Measurements from ENCODE around the gene ARHGEF7.
"Not testable (repeated sequence)": the region's sequence is repeated elsewhere in the genome, so short reads cannot be mapped to it uniquely, and the experiment has no call there.

Gene ARHGEF7

DNA sequence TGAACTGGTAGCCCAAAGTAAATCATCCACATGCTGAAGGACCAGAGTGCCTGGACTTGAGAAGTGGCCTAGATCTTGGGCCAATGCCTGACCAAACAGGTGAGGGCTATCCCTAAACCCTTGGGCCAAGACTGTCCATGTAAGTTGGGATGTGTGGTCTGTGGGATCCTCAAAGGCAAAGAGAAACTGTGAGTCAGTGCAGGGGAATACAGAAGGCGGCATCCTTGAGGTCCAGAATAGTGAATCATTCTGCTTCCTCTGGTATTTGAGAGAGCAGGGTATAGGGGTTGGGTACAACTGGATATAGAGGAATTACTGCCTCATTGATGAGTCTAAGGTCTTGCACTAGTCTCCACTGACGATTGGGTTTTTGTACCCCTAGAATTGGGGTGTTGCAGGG lies 79.5 kb downstream of the ARHGEF7 start:
- DNase-seq (ENCODE audit: low read depth in 1 of 2, low spot score in 1 of 2) = not testable (repeated sequence)

GRCh38 chr13:111198732-111199378 lies 83.7 kb downstream of the ARHGEF7 start:
- not testable (repeated sequence) for DNase-seq (ENCODE audit: low read depth in 1 of 2, low spot score in 1 of 2)

DNA sequence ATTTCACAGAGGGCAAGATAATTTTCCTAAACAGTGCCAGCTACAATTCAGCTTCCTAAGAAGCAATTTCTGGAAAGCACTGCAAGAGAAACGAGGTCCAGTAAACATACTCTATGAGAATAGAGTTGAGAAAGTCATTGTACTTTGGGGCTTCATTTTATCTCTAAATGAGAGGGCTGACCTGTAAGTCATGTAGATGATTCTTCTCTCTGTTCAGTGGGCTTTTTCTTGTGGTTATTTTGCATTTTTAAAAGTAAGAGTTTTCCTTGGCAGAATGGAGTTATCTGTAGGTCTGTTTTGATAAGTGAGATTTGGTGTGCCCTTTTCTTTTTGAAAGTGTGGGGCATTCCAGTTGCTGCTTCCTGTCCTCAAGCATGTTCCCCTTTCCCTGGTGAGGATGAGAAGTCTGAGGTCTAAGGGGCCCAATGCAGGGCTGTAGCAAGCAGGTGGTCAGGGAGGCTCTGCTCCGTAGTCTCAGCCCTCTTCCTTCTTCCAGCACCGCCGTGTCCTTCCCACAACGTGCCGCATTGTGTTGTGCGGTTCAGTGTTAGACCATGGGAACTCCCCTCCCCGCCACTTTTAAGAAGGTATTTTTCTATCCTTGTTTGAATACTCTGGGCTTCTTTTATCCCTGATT lies 86.3 kb downstream of the ARHGEF7 start:
- no peak for DNase-seq (ENCODE audit: low read depth in 1 of 2, low spot score in 1 of 2)

GRCh38 chr13:111202156-111202621 lies 87.1 kb downstream of the ARHGEF7 start:
- no peak for DNase-seq (ENCODE audit: low read depth in 1 of 2, low spot score in 1 of 2)

GRCh38 chr13:111202745-111203144 lies 87.6 kb downstream of the ARHGEF7 start:
- DNase-seq (ENCODE audit: low read depth in 1 of 2, low spot score in 1 of 2) = no peak

DNA sequence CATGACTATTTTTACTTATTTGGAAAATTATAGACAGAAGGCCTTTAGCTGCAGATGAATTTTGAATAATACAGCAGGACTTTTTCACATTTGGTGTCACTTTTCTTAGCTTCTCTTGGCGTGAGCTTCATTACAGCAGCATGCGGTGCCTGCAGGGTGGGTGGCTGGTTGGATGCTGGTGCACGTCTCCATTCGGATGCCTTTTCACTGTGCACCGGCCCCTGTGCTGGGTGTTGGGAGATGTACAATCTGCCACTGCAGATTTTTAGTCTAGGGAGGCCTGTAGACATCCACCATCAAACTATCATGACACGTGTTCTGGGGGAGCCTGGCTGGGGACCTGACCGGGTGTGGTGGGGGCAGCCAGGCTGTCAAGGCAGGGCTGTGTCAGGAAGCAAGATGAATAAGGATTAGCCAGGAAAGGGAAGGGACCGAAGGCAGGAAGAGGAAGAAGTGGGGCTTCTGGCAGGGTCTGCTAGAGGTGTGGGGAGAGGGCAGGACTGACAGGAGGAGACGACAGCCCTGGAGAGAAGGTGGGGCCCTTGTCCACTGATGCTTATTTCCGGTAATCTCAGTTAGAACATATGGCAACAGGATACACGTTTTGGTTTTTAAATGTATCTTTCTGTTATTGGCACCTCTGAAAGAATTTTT lies 88.8 kb downstream of the ARHGEF7 start:
- no peak for DNase-seq (ENCODE audit: low read depth in 1 of 2, low spot score in 1 of 2)

GRCh38 chr13:111204438-111205177 lies 89.5 kb downstream of the ARHGEF7 start:
- DNase-seq (ENCODE audit: low read depth in 1 of 2, low spot score in 1 of 2) = no peak

DNA sequence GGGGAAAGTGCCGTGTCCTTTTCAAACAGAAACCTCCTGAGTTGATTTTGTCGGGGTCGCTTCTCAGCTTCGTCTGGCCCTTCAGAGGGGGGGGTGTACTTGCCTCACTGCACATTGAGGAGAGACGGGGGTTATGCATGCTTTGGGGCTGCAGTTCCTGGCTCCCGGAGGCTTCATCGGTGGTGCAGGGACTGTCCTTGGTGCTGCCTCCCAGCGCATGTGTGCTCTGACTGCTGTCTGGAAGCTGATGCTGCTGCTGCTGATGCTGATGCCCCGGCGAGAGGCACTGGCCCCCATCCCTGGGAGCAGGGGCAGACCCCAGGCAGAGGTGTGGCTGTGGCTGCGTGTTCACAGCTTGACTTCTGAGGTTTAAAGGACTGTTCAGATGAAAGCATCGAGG lies 91.0 kb downstream of the ARHGEF7 start:
- no peak for DNase-seq (ENCODE audit: low read depth in 1 of 2, low spot score in 1 of 2)

DNA sequence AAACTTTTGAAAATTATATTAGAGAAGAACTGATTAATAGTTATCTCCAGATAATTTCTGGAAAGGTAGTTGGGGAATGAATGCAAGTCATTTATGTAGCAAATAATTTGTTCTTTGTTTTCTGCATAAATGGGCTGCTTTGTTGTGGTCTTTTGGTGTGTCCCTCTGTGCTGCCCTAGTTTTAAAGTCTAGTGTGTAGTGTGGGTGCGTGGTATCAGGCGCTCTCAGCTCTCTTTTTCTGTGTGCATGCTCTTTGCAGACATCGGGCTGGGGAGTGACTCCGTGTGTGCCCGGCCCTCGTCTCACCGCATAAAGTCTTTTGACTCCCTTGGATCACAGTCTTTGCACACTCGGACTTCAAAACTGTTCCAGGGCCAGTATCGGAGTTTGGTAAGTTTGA lies 94.5 kb downstream of the ARHGEF7 start:
- no peak for DNase-seq (ENCODE audit: low read depth in 1 of 2, low spot score in 1 of 2)

DNA sequence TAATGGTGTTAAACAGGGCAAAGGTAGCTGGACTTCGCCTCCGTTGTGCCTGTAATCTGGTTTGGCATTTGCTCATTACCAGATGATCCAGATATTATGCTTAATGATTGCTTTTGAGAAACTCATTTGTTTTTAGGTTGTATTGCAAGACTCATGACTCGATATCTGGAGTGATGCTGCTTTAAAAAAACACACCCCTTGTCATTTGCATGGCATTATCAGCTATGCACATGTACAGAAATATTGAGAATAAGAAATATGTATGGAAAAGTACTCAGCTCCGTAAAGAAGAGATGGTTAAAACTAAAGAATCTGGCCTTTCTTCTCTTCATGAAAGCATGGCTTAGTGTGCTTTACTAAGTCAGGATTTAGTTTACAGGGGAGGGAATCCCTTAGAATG lies 95.0 kb downstream of the ARHGEF7 start:
- no peak for DNase-seq (ENCODE audit: low read depth in 1 of 2, low spot score in 1 of 2)

GRCh38 chr13:111210544-111211469 lies 95.7 kb downstream of the ARHGEF7 start:
- no peak for DNase-seq (ENCODE audit: low read depth in 1 of 2, low spot score in 1 of 2)

GRCh38 chr13:111211789-111212516 lies 96.8 kb downstream of the ARHGEF7 start:
- no peak for DNase-seq (ENCODE audit: low read depth in 1 of 2, low spot score in 1 of 2)

DNA sequence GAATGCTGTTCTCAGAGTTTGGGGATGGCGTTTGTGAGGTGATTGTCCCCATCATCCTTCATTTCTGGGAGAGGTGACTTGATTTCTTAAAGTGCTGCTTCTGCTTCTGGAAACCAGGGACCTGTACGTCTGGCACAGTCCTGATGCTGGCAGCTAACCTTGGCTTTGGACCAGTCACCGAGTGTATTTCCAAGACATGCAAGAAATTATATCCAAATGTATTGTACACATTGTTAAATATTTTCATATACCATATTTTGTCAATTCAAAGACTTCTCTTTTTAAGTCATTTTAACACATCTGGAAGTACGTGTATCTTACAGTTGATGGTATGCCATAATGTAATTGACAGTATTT lies 97.4 kb downstream of the ARHGEF7 start:
- DNase-seq (ENCODE audit: low read depth in 1 of 2, low spot score in 1 of 2) = no peak

DNA sequence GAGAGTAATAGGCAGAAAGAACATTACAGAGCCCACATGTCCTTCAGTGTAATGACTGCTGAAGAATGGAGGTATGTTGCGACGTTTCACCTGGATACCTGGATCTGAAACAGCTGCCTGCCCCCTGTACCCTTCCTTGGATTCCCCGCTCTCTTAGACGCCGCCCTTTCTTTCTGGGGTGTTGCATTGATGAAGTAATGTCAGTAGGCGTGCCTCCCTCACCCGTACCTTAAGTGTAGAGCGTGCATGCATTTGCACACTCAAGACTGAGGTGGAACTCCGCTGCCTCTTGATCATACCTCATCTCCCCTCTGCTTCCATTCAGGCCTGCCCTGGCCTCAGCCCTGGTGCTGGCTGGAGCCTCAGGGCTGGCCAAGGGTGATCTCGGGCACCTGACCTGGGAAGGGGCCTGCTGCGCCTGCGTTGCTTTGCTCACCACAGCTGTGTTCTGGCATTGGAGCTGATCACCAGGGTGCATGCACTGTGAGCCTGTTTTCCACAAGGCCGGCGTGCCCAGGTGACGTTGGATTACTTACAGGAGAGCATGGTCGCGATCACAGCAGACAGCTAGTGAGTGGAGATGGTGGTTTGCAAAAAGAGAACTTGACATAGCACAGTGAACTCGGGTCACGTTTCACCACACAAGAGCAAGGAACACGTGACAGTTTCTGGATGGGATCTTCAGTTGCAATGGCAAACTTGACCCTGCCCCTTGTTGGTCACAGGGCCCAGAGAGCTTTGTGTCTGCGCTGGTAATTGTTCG lies 99.0 kb downstream of the ARHGEF7 start:
- no peak for DNase-seq (ENCODE audit: low read depth in 1 of 2, low spot score in 1 of 2)

DNA sequence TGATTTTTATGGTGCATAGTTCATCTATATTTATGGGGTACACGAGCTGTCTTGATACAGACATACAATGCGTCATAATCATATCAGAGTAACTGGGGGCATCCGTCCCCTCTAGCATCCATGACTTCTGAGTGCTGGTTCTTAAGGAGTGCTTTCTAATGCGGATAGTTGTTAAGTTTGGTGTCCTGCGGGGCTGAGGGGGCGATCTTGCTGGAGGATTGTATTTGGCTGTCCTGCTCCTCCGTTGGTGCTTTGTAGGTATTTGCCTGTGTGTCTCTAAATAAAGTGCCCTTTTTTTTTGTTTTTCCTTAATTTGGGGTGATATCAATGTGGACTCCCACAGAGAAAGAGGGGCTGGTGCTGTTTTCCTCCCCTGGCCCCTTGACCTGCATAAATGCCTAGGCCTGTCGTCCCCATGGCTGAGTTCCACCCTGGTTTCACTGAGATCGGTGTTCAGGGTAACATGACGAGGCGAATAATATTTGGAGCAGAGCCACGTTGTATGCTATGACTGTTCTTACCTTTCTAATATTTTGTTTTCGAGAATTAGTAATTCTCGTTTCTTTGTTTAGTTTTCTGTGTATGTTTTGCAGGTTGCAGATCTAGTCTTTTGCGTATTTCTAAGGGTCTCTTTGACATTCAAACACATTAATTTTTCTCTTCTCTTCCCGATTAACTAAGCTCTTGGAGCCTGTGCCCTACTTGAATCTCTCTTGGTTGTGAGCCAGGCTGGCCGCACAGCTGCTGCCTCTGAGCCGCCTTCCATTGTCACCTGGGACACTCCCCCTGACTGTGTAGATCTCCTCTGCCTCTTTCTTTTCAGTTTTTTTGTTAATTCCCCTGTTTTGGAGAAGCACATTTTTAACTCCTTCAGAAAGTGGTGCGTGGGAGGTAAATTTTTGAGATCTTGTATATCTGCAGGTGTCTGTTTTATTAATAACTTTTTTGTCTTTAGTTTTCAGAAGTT lies 100.3 kb downstream of the ARHGEF7 start:
- DNase-seq (ENCODE audit: low read depth in 1 of 2, low spot score in 1 of 2) = no peak

GRCh38 chr13:111216166-111216960 lies 101.3 kb downstream of the ARHGEF7 start:
- peak in 1 of 2 donors; percentile 10 for DNase-seq (ENCODE audit: low read depth in 1 of 2, low spot score in 1 of 2)

DNA sequence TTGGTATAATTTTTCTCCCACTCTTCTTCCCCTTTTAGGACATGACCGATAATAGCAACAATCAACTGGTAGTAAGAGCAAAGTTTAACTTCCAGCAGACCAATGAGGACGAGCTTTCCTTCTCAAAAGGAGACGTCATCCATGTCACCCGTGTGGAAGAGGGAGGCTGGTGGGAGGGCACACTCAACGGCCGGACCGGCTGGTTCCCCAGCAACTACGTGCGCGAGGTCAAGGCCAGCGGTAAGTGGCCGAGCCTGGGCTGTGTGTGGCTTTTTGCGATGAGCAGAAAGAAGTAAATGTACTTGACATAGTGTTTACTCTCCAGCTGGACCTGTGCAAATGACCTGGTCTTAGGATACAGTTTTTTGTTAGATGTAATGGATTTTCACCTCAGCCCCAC lies 102.5 kb downstream of the ARHGEF7 start:
- no peak for DNase-seq (ENCODE audit: low read depth in 1 of 2, low spot score in 1 of 2)

All from activated T-helper 1 cell treated with anti-CD3 and anti-CD28 coated beads, Interleukin-2, amount 50 U/mL, for 16 hours (primary cell).